ENCODE measurements around the gene THBS4.
A peak's percentile ranks its signal among the peaks of the same experiment; 100 is the strongest.

The THBS4 gene

DNA sequence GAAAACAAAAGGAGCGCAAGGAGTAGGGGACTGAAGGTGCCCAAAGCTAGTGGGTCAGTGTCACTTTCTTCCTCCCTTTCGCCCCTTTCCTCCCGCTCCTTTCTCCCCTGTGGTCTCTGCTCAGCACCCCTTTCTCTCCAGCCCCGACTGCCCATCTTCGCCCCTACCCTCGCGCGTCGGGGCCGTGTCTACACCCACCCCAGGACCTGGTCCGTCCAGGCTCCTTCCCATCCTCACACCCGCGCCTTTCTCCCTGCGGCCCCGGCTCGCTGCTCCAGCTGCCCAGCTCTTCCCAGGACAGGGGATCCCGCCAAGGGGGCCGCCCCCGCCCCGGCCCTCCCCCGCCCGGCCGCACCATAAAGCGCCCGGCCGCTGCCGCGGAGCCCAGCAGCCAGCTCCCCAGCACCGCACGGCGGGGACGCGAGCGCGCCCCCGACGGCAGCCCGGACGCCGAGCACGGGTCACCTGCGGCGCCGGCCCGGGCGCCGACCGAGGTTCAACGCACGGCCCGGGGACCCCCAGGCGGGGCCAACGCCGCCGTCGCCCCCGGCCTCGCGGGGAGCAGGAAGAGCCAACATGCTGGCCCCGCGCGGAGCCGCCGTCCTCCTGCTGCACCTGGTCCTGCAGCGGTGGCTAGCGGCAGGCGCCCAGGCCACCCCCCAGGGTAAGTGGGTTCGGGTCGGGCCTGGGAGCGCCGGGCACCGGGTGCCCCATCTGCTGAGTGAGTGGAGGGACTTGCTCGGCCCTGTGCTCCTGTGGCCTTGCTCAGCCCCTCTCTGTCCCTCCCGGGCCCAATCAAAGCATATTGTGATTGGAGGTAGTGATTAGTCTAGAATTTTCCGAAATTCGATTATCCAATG is at the start of gene THBS4:
THBS4 (plus strand) TSS at position 387 of the 860 bp plus-strand sequence; CDS start at position 577, 190 bp downstream.
- DNase-seq, result peak in 17 of 51 donors; percentile 3 to 57 (median 14)

DNA sequence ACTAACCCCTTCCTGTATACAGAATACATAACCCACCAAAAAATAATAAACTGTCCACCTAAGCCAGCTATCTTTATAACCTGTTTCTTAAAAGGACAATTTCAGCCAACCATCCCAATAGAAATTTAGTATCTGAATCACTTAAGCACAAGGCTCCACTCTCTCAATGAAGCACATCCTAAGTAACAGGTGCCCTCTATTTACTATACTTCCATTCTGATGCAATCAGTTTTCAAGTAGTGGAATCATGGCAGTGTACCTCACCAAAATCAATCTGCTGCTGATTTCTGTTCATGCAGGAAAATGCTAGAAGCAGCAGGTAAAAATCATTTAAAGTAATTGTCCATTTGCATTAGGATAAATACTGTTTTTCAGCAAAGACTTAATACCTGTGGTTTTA is 48.9 kb upstream of the THBS4 start:
- DNase-seq, result no peak

DNA sequence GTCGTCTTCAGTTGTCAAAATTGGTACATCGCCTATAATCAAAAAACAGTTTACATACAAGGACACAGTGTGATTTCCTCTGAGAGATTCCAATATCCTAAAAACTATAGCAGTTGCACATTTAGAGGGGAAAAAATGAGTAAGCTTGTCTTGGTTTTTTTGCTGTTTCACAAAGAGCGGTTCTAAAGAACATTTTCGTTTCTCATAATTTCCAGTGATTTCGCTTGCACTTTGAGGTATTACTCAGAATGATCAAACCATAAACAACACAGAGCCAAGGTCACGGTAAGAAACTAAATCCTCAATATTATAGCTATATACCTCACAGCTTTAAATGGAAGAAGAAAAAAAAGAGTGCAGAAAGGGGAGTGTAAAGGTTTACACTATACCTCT is 44.9 kb upstream of the THBS4 start:
- DNase-seq, result no peak

- DNase-seq, result peak; percentile 20 to 91 (median 71)
These were observed 44.3 kb upstream of the THBS4 start, which contains the start of gene MTX3 for GRCh38 chr5:79990598-79991507. TSS of gene MTX3 (minus strand) at chr5:79991262. CDS start at chr5:79991238, 24 bp downstream.

DNA sequence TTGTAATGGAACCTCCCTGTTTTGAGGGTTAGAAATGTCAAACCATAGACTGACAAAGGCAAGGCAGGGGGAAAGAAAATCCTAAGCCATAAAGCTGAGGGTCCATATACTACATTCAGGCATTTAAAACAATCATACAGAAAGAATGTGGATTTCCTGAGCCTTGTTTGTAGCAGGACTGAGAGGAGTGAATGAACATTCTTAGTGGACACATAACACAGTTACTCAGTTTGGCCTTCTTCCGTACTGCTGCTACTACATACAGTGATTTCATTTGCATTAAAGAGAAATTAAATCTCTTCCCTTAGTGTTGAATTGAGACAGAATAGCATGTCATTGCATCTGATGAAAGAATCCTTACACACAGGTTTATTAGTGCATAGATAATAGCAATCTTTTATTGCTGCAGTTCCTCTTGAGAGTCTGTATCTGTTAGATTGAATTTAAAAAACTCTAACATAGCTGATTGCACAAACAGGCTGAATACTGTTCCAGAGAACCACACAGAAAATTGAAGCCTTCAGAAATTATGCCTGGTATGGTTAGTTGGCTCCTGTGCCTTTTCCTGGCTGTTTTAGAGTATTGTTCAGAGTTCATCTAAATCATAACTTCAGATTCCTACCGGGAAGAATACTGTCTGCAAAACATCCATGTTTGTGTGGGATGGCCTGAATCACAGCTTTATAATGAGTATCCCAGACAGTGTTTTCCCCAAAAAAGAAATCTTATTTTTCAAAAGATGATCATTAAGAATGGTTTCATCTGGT is 42.1 kb upstream of the THBS4 start:
- DNase-seq, result no peak

- DNase-seq, result no peak
These were observed 35.4 kb upstream of the THBS4 start for GRCh38 chr5:79999722-80000121.

DNA sequence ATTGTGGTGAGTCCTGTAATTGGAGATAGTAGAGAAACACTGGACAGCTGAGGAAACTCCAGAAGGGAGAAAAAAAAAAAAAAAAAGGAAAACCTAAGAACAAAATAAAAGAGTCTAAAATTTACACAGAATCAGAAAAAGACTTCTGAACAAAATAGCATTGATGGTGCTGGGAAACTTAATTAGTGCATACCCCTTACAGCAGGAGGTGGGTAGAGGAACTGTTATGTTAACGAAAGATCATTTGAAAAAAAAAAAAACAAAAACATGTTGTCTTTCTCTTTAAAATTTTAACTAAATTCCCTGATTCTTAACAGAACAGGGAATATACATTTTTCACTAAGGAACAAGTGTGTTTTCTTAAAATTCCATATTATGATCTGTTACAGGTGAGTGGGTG is 32.5 kb upstream of the THBS4 start:
- no peak for DNase-seq

DNA sequence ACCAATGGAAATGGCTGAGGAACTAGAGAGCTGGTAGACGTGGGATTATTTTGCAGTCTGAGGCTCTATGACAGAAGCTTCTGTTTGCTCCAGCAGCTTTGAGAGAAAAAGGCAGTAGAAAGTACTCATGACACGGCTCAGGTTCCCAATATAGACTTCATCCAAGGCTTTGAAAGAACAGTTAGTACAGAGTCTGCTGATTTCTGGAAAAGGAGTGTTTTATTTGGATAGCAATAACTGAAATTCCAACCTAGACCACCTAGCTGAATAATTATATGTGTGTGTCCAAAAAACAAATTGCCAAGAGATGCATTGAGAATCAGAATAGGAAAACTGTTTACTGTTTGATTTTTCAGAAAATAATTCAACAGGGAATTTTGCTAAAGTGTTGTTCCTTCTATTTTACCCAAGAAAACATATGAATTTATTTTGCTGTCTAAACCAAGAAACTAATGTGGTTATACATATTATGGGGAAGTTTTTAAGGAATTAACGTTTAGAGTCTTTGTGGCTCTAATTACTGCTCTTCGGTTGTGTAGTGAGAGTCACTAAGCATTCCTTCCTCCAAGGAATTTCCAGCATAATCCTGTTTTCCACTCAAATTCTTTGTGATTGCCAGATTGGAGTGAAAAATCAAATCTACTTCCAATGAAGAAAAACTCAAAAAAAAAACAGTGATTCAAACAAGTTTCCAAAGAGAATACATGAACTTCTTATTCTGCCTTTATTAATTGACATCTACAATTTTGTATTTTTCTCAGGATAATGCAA is 26.0 kb upstream of the THBS4 start:
- no peak for DNase-seq

- DNase-seq, result no peak
These were observed 24.3 kb upstream of the THBS4 start for GRCh38 chr5:80010754-80011392.

DNA sequence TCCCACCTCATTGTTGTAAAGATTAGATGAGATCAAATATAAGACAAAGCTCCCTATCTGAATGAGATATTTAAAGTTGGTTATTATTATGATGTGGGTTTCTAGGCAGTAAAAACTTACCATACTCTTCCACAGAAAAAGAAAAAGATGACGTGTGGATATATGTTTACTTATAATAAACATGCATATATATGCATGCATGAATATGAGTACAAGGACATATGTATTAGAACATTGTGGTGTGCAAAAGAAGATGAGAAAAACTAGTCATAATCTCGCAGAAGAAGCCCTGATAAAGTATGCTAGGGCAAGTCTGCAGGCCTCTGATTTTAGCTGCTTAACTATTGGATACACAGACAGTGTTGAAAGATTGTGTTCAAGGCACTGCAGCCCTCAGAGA is 10.1 kb upstream of the THBS4 start:
- DNase-seq, result no peak

DNA sequence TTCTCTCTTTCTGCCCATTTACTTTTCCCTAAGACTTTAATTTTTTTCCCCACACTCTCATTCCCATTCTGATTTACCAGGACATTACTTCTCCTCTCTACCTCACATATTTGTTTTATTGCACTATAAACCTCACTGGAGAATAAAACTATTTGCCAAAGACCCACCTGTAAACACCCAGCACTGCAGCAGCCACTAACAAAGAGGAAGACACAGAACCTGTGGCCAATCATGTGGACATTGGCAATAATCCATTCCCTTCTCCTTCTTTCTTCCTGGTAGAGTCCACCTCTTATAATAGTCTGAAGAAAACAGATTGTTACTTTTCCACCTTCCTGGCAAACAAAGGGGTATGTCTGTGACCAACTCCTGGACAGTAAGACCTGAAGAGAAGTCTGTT is 8.3 kb upstream of the THBS4 start:
- DNase-seq, result no peak

- DNase-seq, result no peak
These were observed 4.0 kb upstream of the THBS4 start for GRCh38 chr5:80031109-80031508.

GRCh38 chr5:80033513-80033912 is 1.6 kb upstream of the THBS4 start:
- DNase-seq, result no peak

- DNase-seq, result no peak
These were observed 589 bp upstream of the THBS4 start for GRCh38 chr5:80034559-80034958.

DNA sequence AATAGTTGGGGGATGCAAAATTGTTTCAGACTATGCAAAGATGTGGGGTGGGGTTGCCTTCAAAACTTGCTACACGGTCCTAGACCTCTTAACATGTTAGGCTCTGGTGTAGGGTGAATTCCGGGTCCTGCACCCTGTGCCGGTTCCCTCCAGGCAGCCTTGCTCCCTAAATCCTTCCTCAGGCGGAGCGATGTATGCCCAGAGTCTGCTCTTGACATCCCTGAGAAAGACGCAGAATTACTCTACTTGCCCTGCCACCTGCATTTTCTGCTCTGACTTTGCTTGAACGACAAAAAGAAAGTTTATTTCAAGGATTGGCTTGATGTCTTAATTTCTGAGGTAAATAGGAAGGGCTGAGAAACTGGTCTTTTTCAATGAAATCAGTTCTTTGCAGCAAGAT is 691 bp downstream of the THBS4 start:
- peak in 1 of 51 donors; percentile 15 for DNase-seq

DNA sequence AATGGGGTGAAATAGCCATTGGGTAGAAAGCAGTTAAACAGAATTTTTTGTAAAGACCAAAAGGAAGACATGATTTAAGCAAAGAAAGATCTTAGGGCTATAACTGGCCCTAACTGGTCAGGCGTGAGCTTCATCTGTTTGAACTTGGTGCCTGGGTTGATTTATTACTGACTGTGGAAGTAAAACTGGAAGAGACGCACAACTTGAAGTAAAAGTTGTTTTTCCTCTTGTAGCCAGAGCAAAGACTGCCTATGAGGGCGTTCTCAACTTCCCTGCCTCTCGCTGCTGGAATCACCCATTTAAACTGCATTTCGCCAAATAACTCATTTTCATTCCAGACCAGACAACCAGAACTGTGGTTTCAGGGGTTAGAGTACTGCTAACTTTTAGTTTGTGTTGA is 1.5 kb downstream of the THBS4 start:
- no peak for DNase-seq

- DNase-seq, result no peak
These were observed 2.2 kb downstream of the THBS4 start for GRCh38 chr5:80037366-80037765.

GRCh38 chr5:80039650-80040049 is 4.5 kb downstream of the THBS4 start:
- no peak for DNase-seq

DNA sequence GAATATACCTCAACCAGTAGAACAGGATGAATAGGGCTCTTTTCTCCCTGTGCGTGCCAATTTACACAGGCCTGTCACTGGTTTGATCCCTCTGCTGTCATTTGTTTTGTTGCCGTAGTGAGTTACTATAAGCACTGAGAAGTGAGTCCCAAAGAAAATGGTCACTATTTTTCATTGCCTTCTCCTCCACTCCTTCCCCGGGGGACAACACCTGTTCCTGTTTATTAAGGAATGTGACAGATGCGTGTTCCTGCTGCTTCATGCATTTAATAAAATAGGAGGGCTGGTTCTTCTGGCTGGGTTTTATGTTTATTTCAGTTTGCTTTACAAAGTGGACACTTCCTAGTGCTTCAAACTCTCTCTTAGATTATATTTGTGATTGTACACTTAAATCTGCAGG is 6.4 kb downstream of the THBS4 start:
- DNase-seq, result no peak

DNA sequence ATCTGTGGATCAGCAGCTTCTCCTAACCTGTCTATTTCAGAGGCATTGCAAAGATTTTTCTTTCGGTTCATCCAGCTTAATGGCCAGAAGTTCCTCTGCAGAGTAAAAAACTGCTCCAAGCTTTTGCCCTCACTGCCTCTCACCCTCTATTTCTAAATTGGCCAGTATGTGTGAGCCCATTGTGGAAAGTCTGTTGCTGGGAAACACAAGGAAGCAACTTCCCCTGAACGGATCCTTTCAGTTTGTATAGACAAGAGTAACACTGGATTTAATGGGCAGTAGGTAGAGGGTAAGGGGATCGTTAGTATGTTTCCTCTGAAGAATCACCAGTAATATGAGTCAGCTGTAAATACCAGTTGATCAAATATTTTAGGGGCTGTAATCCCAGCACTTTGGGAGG is 7.2 kb downstream of the THBS4 start:
- peak in 3 of 51 donors; percentile 3 to 4 (median 4) for DNase-seq

All from hypothalamus (tissue), 51 donors.